Esophagus squamous epithelium (tissue), 5 donors: ENCODE data around the gene NUPR1. TPM values are rescaled to one million over a fixed set of nuclear protein-coding genes. Genes with fewer than 3 reads are reported as not detected.

ENCODE experiments used
- DNase-seq: peaks from one replicate; lab custom pipeline; 2025; lab: John Stamatoyannopoulos, UW
- H3K27ac ChIP-seq, 4 donors: fragments of 200-600 bp; sonication (generic); one replicate each; pipeline ENCODE4 v1.5.1; 2016 to 2019; ENCODE audit warnings: mild to moderate bottlenecking in 1 of 4
- H3K27me3 ChIP-seq, 4 donors: fragments of 200-600 bp; sonication (generic); 1 replicate in 3 of 4; 2 replicates in 1 of 4; pipeline versions ENCODE4 v1.5.1 to v1.6.0; 2017 to 2021; ENCODE audit warnings: antibody characterized with exemption in 1 of 4
- H3K36me3 ChIP-seq, 3 donors: fragments of 200-600 bp; sonication (generic); one replicate each; pipeline ENCODE4 v1.5.1; 2016 to 2019
- H3K4me1 ChIP-seq, 3 donors: fragments of 200-600 bp; sonication (generic); one replicate each; pipeline ENCODE4 v1.5.1; 2017 to 2019
- H3K4me3 ChIP-seq, 4 donors: fragments of 200-600 bp; sonication (generic); 1 replicate in 3 of 4; 2 replicates in 1 of 4; pipeline ENCODE4 v1.5.1; 2016 to 2019; ENCODE audit warnings: mild to moderate bottlenecking in 2 of 4, moderate library complexity in 1 of 4
- H3K9me3 ChIP-seq, 3 donors: fragments of 200-600 bp; sonication (generic); one replicate each; pipeline ENCODE4 v1.5.1; 2016 to 2019
- POLR2A ChIP-seq, 4 donors: fragments of 450-650 bp; IDR thresholded peaks; one replicate each; pipeline ENCODE4 v1.6.1; 2017; ENCODE audit warnings: antibody characterized with exemption in 4 of 4, mild to moderate bottlenecking in 4 of 4, moderate library complexity in 3 of 4
- WGBS, 2 donors: methylation state at CpG; one replicate each; pipeline ENCODE4 v1.1.5; 2018; 5-methylcytosine and 5-hydroxymethylcytosine counted together
- intact Hi-C: fragments of 100-400 bp; cut with DNase I; formaldehyde crosslinking; loops from one replicate; pipeline ENCODE4 v1.15.0; 2022
- total RNA-seq, 4 donors: library from RNA; depleted of rRNA; stranded (reverse); fragments of >200 nt; gene quantifications; one replicate each; pipeline ENCODE4 v1.1.0, GENCODE V29; 2016
- TF ChIP-seq, protein P1 (sequence below), 6 experiments: fragments of 450-650 bp in 4 of 6; fragments of 200-600 bp in 2 of 6; sonication (generic) in 2 of 6; IDR thresholded peaks; one replicate each; pipeline ENCODE4 v1.5.1; 2016 to 2019; ENCODE audit warnings: antibody characterized with exemption in 6 of 6, mild to moderate bottlenecking in 4 of 6, moderate library complexity in 4 of 6
- donor health status: DM: yes; HTN: yes; CAD: no.

NUPR1 gene
- total RNA-seq, 4 donors from 2014 or later, result 5.2 to 21.4 (median 15.0) TPM

GRCh38 chr16:28562199-28562598, 23.4 kb upstream of the NUPR1 start:
- WGBS, 2 donors, result 92 to 100% methylated on average over 4 of the region's 4 CpGs
- no peak overlapping the region for H3K4me3 ChIP-seq
- no peak for DNase-seq
- H3K27ac ChIP-seq, result no peak overlapping the region
- peaks cover 0 to 2% (median 0%) of the 10 kb centered on the region in 3 donors for H3K9me3 ChIP-seq
- no peaks in the 10 kb centered on the region for H3K27me3 ChIP-seq
- TF ChIP-seq, protein P1, sequence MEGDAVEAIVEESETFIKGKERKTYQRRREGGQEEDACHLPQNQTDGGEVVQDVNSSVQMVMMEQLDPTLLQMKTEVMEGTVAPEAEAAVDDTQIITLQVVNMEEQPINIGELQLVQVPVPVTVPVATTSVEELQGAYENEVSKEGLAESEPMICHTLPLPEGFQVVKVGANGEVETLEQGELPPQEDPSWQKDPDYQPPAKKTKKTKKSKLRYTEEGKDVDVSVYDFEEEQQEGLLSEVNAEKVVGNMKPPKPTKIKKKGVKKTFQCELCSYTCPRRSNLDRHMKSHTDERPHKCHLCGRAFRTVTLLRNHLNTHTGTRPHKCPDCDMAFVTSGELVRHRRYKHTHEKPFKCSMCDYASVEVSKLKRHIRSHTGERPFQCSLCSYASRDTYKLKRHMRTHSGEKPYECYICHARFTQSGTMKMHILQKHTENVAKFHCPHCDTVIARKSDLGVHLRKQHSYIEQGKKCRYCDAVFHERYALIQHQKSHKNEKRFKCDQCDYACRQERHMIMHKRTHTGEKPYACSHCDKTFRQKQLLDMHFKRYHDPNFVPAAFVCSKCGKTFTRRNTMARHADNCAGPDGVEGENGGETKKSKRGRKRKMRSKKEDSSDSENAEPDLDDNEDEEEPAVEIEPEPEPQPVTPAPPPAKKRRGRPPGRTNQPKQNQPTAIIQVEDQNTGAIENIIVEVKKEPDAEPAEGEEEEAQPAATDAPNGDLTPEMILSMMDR (IDR thresholded peaks at IDR 0.05), result no peak
- no peak for TF ChIP-seq POLR2A (IDR thresholded peaks at IDR 0.05)
- H3K36me3 ChIP-seq, result peaks cover 0 to 33% (median 0%) of the 10 kb centered on the region in 3 donors
- peaks cover 0 to 6% (median 0%) of the 10 kb centered on the region in 3 donors for H3K4me1 ChIP-seq
- intact Hi-C loops, result no loop called here

GRCh38 chr16:28561557-28562187, 22.9 kb upstream of the NUPR1 start:
- no peak overlapping the region for H3K4me3 ChIP-seq

DNA sequence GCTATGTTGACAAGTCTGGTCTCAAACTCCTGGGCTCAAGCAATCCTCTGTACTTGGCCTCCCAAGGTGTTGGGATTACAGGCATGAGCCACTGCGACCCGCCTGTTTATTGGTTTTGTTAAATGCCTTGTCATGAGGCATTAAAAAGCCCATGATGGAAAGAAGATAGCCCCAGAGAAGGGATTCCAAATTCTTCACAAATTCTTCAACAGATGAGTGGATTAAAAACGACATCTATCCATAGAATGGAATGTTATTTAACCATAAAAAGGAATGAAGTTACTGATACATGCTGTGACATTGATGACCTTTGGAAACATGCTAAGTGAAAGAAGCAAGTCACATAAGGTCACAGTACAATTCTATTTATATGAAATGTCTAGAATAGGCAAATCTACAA, 19.7 kb upstream of the NUPR1 start:
- DNase-seq, result no peak
- Histone ChIP-seq H3K4me3 (no peak overlapping the region), H3K9me3 (no peaks in the 10 kb centered on the region), H3K27me3 (no peaks in the 10 kb centered on the region), H3K36me3 (peaks cover 0 to 35% (median 0%) of the 10 kb centered on the region in 3 donors), H3K27ac (no peak overlapping the region), H3K4me1 (peaks cover 6 to 23% (median 11%) of the 10 kb centered on the region in 3 donors)
- TF ChIP-seq POLR2A (IDR thresholded peaks at IDR 0.05), result no peak
- TF ChIP-seq, protein P1 (IDR thresholded peaks at IDR 0.05), result no peak
- intact Hi-C loops, result no loop called here
- WGBS, 2 donors, result 71 to 80% methylated on average over 3 of the region's 3 CpGs

More at GRCh38 chr16:28561557-28562187, 22.9 kb upstream of the NUPR1 start:
- peaks cover 0 to 38% (median 0%) of the 10 kb centered on the region in 3 donors for H3K36me3 ChIP-seq
- H3K9me3 ChIP-seq, result no peaks in the 10 kb centered on the region
- no peak overlapping the region for H3K27ac ChIP-seq
- no peaks in the 10 kb centered on the region for H3K27me3 ChIP-seq
- intact Hi-C loops, result no loop called here
- TF ChIP-seq POLR2A (IDR thresholded peaks at IDR 0.05), result no peak
- TF ChIP-seq, protein P1 (IDR thresholded peaks at IDR 0.05), result no peak
- 72 to 73% methylated on average over 7 of the region's 7 CpGs for WGBS, 2 donors
- H3K4me1 ChIP-seq, result peaks cover 0 to 6% (median 0%) of the 10 kb centered on the region in 3 donors
- no peak for DNase-seq

DNA sequence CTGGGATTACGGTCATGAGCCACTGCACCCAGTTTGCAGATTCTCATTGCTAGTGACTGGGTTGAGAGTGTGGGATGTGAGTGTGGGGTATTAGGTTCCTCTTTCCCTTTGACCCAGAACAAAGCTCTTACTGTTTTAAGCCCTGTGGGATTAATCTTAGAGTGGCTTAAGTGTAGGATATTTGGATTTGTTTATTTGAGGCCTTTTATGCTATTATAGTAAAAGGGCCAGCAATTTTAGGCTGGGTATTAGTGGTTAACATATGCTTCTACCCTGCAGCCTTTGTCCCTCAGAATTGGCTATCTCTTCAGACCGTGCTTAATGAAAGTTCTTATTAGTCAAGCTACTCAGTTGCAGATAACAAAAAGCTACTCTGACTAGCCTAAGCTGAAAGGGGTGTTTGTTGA, 18.1 kb upstream of the NUPR1 start:
- peaks cover 10 to 24% (median 11%) of the 10 kb centered on the region in 3 donors for H3K4me1 ChIP-seq
- H3K4me3 ChIP-seq, result no peak overlapping the region
- TF ChIP-seq, protein P1 (IDR thresholded peaks at IDR 0.05), result no peak
- TF ChIP-seq POLR2A (IDR thresholded peaks at IDR 0.05), result no peak
- intact Hi-C loops, result no loop called here
- WGBS, 2 donors, result 86 to 88% methylated on average over 2 of the region's 2 CpGs
- H3K27ac ChIP-seq, result no peak overlapping the region
- no peak for DNase-seq
- H3K36me3 ChIP-seq, result peaks cover 0 to 35% (median 0%) of the 10 kb centered on the region in 3 donors
- no peaks in the 10 kb centered on the region for H3K27me3 ChIP-seq
- H3K9me3 ChIP-seq, result no peaks in the 10 kb centered on the region

GRCh38 chr16:28555561-28555960, 16.8 kb upstream of the NUPR1 start:
- Histone ChIP-seq H3K4me1 (peaks cover 10 to 22% (median 11%) of the 10 kb centered on the region in 3 donors), H3K36me3 (peaks cover 0 to 35% (median 0%) of the 10 kb centered on the region in 3 donors), H3K27ac (no peak overlapping the region), H3K9me3 (no peaks in the 10 kb centered on the region), H3K27me3 (no peaks in the 10 kb centered on the region), H3K4me3 (no peak overlapping the region)
- intact Hi-C loops, result no loop called here
- 67 to 77% methylated on average over 2 of the region's 2 CpGs for WGBS, 2 donors
- DNase-seq, result no peak
- no peak for TF ChIP-seq POLR2A (IDR thresholded peaks at IDR 0.05)
- TF ChIP-seq, protein P1 (IDR thresholded peaks at IDR 0.05), result no peak
